Fibroblast of the aortic adventitia (primary cell): Measurements from ENCODE around the gene EIF4B. TPM values are rescaled to one million over a fixed set of nuclear protein-coding genes. Genes with fewer than 3 reads are reported as not detected.

Experiments
- DNase-seq: peaks from one replicate; pipeline ENCODE4 v3.0.0-alpha.2; 2010; ENCODE audit warnings: low read depth
- H3K4me3 ChIP-seq: 2 replicates; pipeline ENCODE4 v1.5.1; 2011; ENCODE audit warnings: low read depth, mild to moderate bottlenecking, control low read depth, low read length, moderate library complexity
- CTCF ChIP-seq: IDR thresholded peaks from 2 replicates; pipeline ENCODE4 v1.5.1; 2011; ENCODE audit warnings: mild to moderate bottlenecking, low read length, control low read depth, inconsistent platforms; ENCODE audit not compliant: insufficient read depth
- total RNA-seq: library from RNA; depleted of rRNA; stranded (reverse); fragments of >200 nt; gene quantifications from 2 replicates; pipeline ENCODE4 v1.2.3, GENCODE V29; 2012; ENCODE audit warnings: low replicate concordance

The EIF4B gene
- total RNA-seq, 1 donor: 1,016 TPM

GRCh38 chr12:53055471-53056266 lies 49.4 kb downstream of the EIF4B start:
- H3K4me3 ChIP-seq: no peak overlapping the region
- no peak for TF ChIP-seq CTCF
- no peak for DNase-seq

- H3K4me3 ChIP-seq: no peak overlapping the region
- no peak for TF ChIP-seq CTCF
- no peak for DNase-seq
Observed at GRCh38 chr12:53056296-53056695, 50.0 kb downstream of the EIF4B start.

GRCh38 chr12:53056901-53057300 lies 50.6 kb downstream of the EIF4B start:
- no peak for DNase-seq
- H3K4me3 ChIP-seq: no peak overlapping the region
- no peak for TF ChIP-seq CTCF

GRCh38 chr12:53057816-53058500 lies 51.7 kb downstream of the EIF4B start:
- H3K4me3 ChIP-seq: no peak overlapping the region
- no peak for DNase-seq
- TF ChIP-seq CTCF: no peak

GRCh38 chr12:53058674-53059433 lies 52.6 kb downstream of the EIF4B start:
- H3K4me3 ChIP-seq: no peak overlapping the region
- no peak for TF ChIP-seq CTCF
- no peak for DNase-seq

- no peak for DNase-seq
- H3K4me3 ChIP-seq: no peak overlapping the region
- TF ChIP-seq CTCF: no peak
Observed at GRCh38 chr12:53059434-53060063, 53.3 kb downstream of the EIF4B start.
